CD14-positive monocyte (primary cell): ENCODE data around the gene CALR. TPM values are rescaled to one million over a fixed set of nuclear protein-coding genes. Genes with fewer than 3 reads are reported as not detected.
A peak's percentile ranks its signal among the peaks of the same experiment; 100 is the strongest.

Experiments used
- DNase-seq, 3 donors: peaks; one replicate each; pipeline ENCODE4 v3.0.0-alpha.2; 2011 to 2022
- H2AFZ ChIP-seq: 2 replicates; pipeline ENCODE4 v1.6.0; 2012; ENCODE audit warnings: mild to moderate bottlenecking, low read depth, low read length, inconsistent platforms; ENCODE audit not compliant: insufficient read depth, poor library complexity, severe bottlenecking
- H3K27ac ChIP-seq, 2 donors: 1 replicate in 1 of 2; 2 replicates in 1 of 2; pipeline ENCODE4 v1.5.1; 2012 to 2013; ENCODE audit warnings: low read length in 2 of 2, control low read depth in 1 of 2, inconsistent platforms in 1 of 2, low read depth in 1 of 2, mild to moderate bottlenecking in 1 of 2
- H3K27me3 ChIP-seq, 2 donors: one replicate each; pipeline versions ENCODE4 v1.6.0 to v1.6.1; 2011 to 2013; ENCODE audit warnings: low read length in 2 of 2; ENCODE audit not compliant: control insufficient read depth in 2 of 2, insufficient read depth in 2 of 2
- H3K36me3 ChIP-seq, 2 donors: replicated peaks in 1 of 2; 1 replicate in 1 of 2; 2 replicates in 1 of 2; pipeline versions ENCODE4 v1.5.1 to v1.6.1; 2012 to 2013; ENCODE audit warnings: low read length in 2 of 2, control low read depth in 1 of 2, inconsistent platforms in 1 of 2, mild to moderate bottlenecking in 1 of 2; ENCODE audit not compliant: insufficient read depth in 2 of 2, control insufficient read depth in 1 of 2
- H3K4me1 ChIP-seq, 2 donors: 1 replicate in 1 of 2; 2 replicates in 1 of 2; pipeline versions ENCODE4 v1.5.1 to v1.6.1; 2012 to 2013; ENCODE audit warnings: low read length in 2 of 2, control low read depth in 1 of 2, inconsistent platforms in 1 of 2, mild to moderate bottlenecking in 1 of 2, moderate library complexity in 1 of 2; ENCODE audit not compliant: insufficient read depth in 2 of 2, control insufficient read depth in 1 of 2
- H3K4me2 ChIP-seq: replicated peaks from 2 replicates; pipeline ENCODE3; 2012; ENCODE audit warnings: low read length, moderate library complexity, mild to moderate bottlenecking; ENCODE audit not compliant: poor library complexity, severe bottlenecking; ENCODE audit errors: extremely low read depth
- H3K4me3 ChIP-seq, 3 experiments: fragments of 200-600 bp in 1 of 3; sonication (generic) in 1 of 3; replicated peaks in 1 of 3; 1 replicate in 2 of 3; 2 replicates in 1 of 3; pipeline ENCODE4 v1.5.1; 2011 to 2013; ENCODE audit warnings: low read length in 3 of 3, mild to moderate bottlenecking in 3 of 3, control low read depth in 2 of 3, low read depth in 2 of 3, inconsistent platforms in 1 of 3, moderate library complexity in 1 of 3
- H3K79me2 ChIP-seq: 2 replicates; pipeline ENCODE4 v1.6.0; 2012; ENCODE audit warnings: mild to moderate bottlenecking, control low read depth, inconsistent platforms, low read length, moderate library complexity; ENCODE audit not compliant: insufficient read depth
- H3K9ac ChIP-seq: 2 replicates; pipeline ENCODE4 v1.6.0; 2017; ENCODE audit warnings: low read length, mild to moderate bottlenecking; ENCODE audit not compliant: insufficient read depth, poor library complexity, severe bottlenecking
- H3K9me3 ChIP-seq, 2 donors: replicated peaks in 1 of 2; 1 replicate in 1 of 2; 2 replicates in 1 of 2; pipeline versions ENCODE4 v1.5.1 to v1.6.1; 2012 to 2013; ENCODE audit warnings: low read length in 2 of 2, control low read depth in 1 of 2; ENCODE audit not compliant: control insufficient read depth in 1 of 2, insufficient read depth in 1 of 2
- H4K20me1 ChIP-seq: 2 replicates; pipeline ENCODE4 v1.6.0; 2012; ENCODE audit warnings: mild to moderate bottlenecking, low read length, control low read depth, moderate library complexity; ENCODE audit not compliant: insufficient read depth
- H3K27ac Mint-ChIP-seq, 7 donors: one replicate each; pipeline ENCODE4 v1.8.0; 2020; ENCODE audit warnings: mild to moderate bottlenecking in 7 of 7, mixed read lengths in 7 of 7, moderate library complexity in 6 of 7, inconsistent platforms in 2 of 7
- H3K27me3 Mint-ChIP-seq, 3 donors: one replicate each; pipeline ENCODE4 v1.8.0; 2021 to 2022; ENCODE audit warnings: low read depth in 3 of 3, mild to moderate bottlenecking in 3 of 3, mixed read lengths in 3 of 3, moderate library complexity in 3 of 3, inconsistent platforms in 1 of 3
- H3K36me3 Mint-ChIP-seq, 2 donors: one replicate each; pipeline ENCODE4 v1.8.0; 2020; ENCODE audit warnings: mixed read lengths in 2 of 2, inconsistent platforms in 1 of 2, mild to moderate bottlenecking in 1 of 2
- H3K4me1 Mint-ChIP-seq: one replicate; pipeline ENCODE4 v1.8.0; 2020; ENCODE audit warnings: mild to moderate bottlenecking, mixed read lengths
- H3K4me3 Mint-ChIP-seq, 2 donors: one replicate each; pipeline ENCODE4 v1.8.0; 2020; ENCODE audit warnings: mild to moderate bottlenecking in 2 of 2, mixed read lengths in 2 of 2, moderate library complexity in 1 of 2
- H3K9me3 Mint-ChIP-seq, 7 donors: one replicate each; pipeline ENCODE4 v1.8.0; 2020 to 2022; ENCODE audit warnings: mixed read lengths in 7 of 7, mild to moderate bottlenecking in 6 of 7, moderate library complexity in 6 of 7, inconsistent platforms in 2 of 7
- CTCF ChIP-seq: fragments of 200-600 bp; IDR thresholded peaks from one replicate; pipeline ENCODE4 v1.8.0; 2022; ENCODE audit warnings: antibody characterized with exemption, mild to moderate bottlenecking
- WGBS: methylation state at CpG from one replicate; pipeline ENCODE4 v1.1.5; 2013; ENCODE audit warnings: missing lambda C conversion rate; ENCODE audit not compliant: insufficient coverage; 5-methylcytosine and 5-hydroxymethylcytosine counted together
- intact Hi-C, 2 donors: fragments of 100-400 bp; cut with micrococcal nuclease; formaldehyde crosslinking; loops; one replicate each; pipeline versions ENCODE4 v1.15.0 to v1.15.1; 2023
- polyA plus RNA-seq, 3 donors: library from polyadenylated mRNA; depleted of rRNA in 1 of 3; unstranded in 2 of 3; stranded (reverse) in 1 of 3; fragments of 300-500 nt in 2 of 3; fragments of >200 nt in 1 of 3; fragmentation: Illumina TruSeq in 2 of 3; gene quantifications; 1 replicate in 2 of 3; 2 replicates in 1 of 3; pipeline ENCODE4 v1.2.3, GENCODE V29; 2012 to 2021
- small RNA-seq: library from RNA; depleted of rRNA; stranded (forward); fragments of <200 nt; gene quantifications from one replicate; pipeline ENCODE3, GENCODE V24; 2012; ENCODE audit warnings: low read depth; ENCODE audit not compliant: insufficient read length

The CALR gene
- polyA plus RNA-seq, 3 donors: 109 to 441 (median 133) TPM

- H4K20me1 ChIP-seq: peaks cover 10% of the 10 kb centered on the region
- H3K4me2 ChIP-seq: no peak overlapping the region
- no peak overlapping the region for H2AFZ ChIP-seq
- no peak overlapping the region for H3K4me3 ChIP-seq
- intact Hi-C loops: no loop called here
- Mint-ChIP-seq H3K4me3 (peak overlapping the region in 1 of 2 donors; percentile 94), H3K27me3 (peaks cover 30 to 45% (median 40%) of the 10 kb centered on the region in 3 donors), H3K4me1 (peaks cover 11% of the 10 kb centered on the region), H3K36me3 (peaks cover 0 to 12% of the 10 kb centered on the region in 2 donors), H3K9me3 (peaks cover 0 to 6% (median 2%) of the 10 kb centered on the region in 7 donors), H3K27ac (no peak overlapping the region)
- H3K27ac ChIP-seq: no peak overlapping the region
- no peak overlapping the region for H3K9ac ChIP-seq
- no peaks in the 10 kb centered on the region for H3K79me2 ChIP-seq
- H3K27me3 ChIP-seq: peaks cover 0 to 28% of the 10 kb centered on the region in 2 donors
- no peak for DNase-seq
- H3K9me3 ChIP-seq: peaks cover 0 to 4% of the 10 kb centered on the region in 2 donors
- H3K4me1 ChIP-seq: peaks cover 13 to 17% of the 10 kb centered on the region in 2 donors
- no peak for TF ChIP-seq CTCF
- 95% methylated on average over 6 of the region's 7 CpGs for WGBS
- H3K36me3 ChIP-seq: no peaks in the 10 kb centered on the region
These were observed 55.2 kb downstream of the CALR start for GRCh38 chr19:12993562-12993961.

Small RNA genes lying within 50 kb of the gene (small RNA-seq; reads per million reads assigned to genes)
- not detected for gene MIR5695
- gene MIR6515: not detected

Other genes with a start within 250 kb of the CALR start
- 1 to 10 TPM; 4.4 to 7.2 (median 5.1) TPM for gene FBXW9, start 242.0 kb upstream of the CALR start, polyA plus RNA-seq
- gene TNPO2, start 214.7 kb upstream of the CALR start, polyA plus RNA-seq: 10 to 100 TPM in 1 of 3 donors, under 1 TPM in 2; 0.28 to 45.2 (median 0.52) TPM
- gene TRIR, start 203.9 kb upstream of the CALR start, polyA plus RNA-seq: 100 to 1,000 TPM; 152 to 187 (median 175) TPM
- 100 to 1,000 TPM in 2 of 3 donors, 10 to 100 TPM in 1; 97.5 to 122 (median 108) TPM for gene GET3, start 201.1 kb upstream of the CALR start, polyA plus RNA-seq
- gene BEST2, start 186.8 kb upstream of the CALR start, polyA plus RNA-seq: not detected
- 10 to 100 TPM in 1 of 3 donors, 1 to 10 TPM in 1, under 1 TPM in 1; 0.55 to 28.6 (median 1.1) TPM for gene HOOK2, start 163.1 kb upstream of the CALR start, polyA plus RNA-seq
- 1,000 to 10,000 TPM; 1,279 to 3,167 (median 1,468) TPM for gene JUNB, start 147.1 kb upstream of the CALR start, polyA plus RNA-seq
- gene PRDX2, start 136.8 kb upstream of the CALR start, polyA plus RNA-seq: 10 to 100 TPM; 40.0 to 71.5 (median 46.7) TPM
- 1 to 10 TPM in 1 of 3 donors, not detected in 2; 4.0 TPM for gene THSD8, start 136.5 kb upstream of the CALR start, polyA plus RNA-seq
- gene RNASEH2A, start 132.0 kb upstream of the CALR start, polyA plus RNA-seq: 10 to 100 TPM in 2 of 3 donors, 1 to 10 TPM in 1; 8.7 to 21.5 (median 15.2) TPM
- gene RTBDN, start 104.0 kb upstream of the CALR start, polyA plus RNA-seq: not detected
- gene MAST1, start 100.1 kb upstream of the CALR start, polyA plus RNA-seq: 1 to 10 TPM in 2 of 3 donors, under 1 TPM in 1; 0.28 to 3.6 (median 1.1) TPM
- 10 to 100 TPM; 38.8 to 91.6 (median 44.8) TPM for gene DNASE2, start 57.2 kb upstream of the CALR start, polyA plus RNA-seq
- under 1 TPM; 0.24 to 0.45 (median 0.28) TPM for gene KLF1, start 51.4 kb upstream of the CALR start, polyA plus RNA-seq
- gene GCDH, start 47.4 kb upstream of the CALR start, polyA plus RNA-seq: 10 to 100 TPM in 1 of 3 donors, 1 to 10 TPM in 2; 7.3 to 30.5 (median 9.6) TPM
- gene SYCE2, start 19.3 kb upstream of the CALR start, polyA plus RNA-seq: under 1 TPM in 1 of 3 donors, not detected in 2; 0.35 TPM
- 10 to 100 TPM; 29.0 to 49.2 (median 47.9) TPM for gene FARSA, start 4.9 kb upstream of the CALR start, polyA plus RNA-seq
- gene RAD23A, start 7.3 kb downstream of the CALR start, polyA plus RNA-seq: 10 to 100 TPM; 45.5 to 88.0 (median 55.3) TPM
- 10 to 100 TPM in 2 of 3 donors, 1 to 10 TPM in 1; 8.3 to 42.4 (median 31.6) TPM for gene GADD45GIP1, start 18.6 kb downstream of the CALR start, polyA plus RNA-seq
- not detected for gene DAND5, start 31.0 kb downstream of the CALR start, polyA plus RNA-seq
- gene NFIX, start 56.9 kb downstream of the CALR start, polyA plus RNA-seq: 1 to 10 TPM in 1 of 3 donors, under 1 TPM in 2; 0.25 to 3.7 (median 0.90) TPM
- 10 to 100 TPM; 35.7 to 51.1 (median 37.1) TPM for gene LYL1, start 164.2 kb downstream of the CALR start, polyA plus RNA-seq
- 10 to 100 TPM; 14.5 to 94.7 (median 14.5) TPM for gene TRMT1, start 178.1 kb downstream of the CALR start, polyA plus RNA-seq
- gene NACC1, start 179.7 kb downstream of the CALR start, polyA plus RNA-seq: 10 to 100 TPM in 1 of 3 donors, 1 to 10 TPM in 2; 1.1 to 20.1 (median 2.2) TPM
- 100 to 1,000 TPM; 158 to 392 (median 172) TPM for gene STX10, start 211.8 kb downstream of the CALR start, polyA plus RNA-seq
- 100 to 1,000 TPM; 355 to 804 (median 601) TPM for gene IER2, start 211.8 kb downstream of the CALR start, polyA plus RNA-seq